HG02642 (cell line): ENCODE data around the gene CDK5RAP1.
"Not testable (repeated sequence)": the region's sequence is repeated elsewhere in the genome, so short reads cannot be mapped to it uniquely, and the experiment has no call there.

Source experiments
- ATAC-seq: cut with Tn5 transposase; IDR thresholded peaks from one replicate; pipeline ENCODE4 v1.9.1; 2021; ENCODE audit warnings: mild to moderate bottlenecking; ENCODE audit not compliant: unreplicated experiment, poor library complexity

CDK5RAP1 gene, protein sequence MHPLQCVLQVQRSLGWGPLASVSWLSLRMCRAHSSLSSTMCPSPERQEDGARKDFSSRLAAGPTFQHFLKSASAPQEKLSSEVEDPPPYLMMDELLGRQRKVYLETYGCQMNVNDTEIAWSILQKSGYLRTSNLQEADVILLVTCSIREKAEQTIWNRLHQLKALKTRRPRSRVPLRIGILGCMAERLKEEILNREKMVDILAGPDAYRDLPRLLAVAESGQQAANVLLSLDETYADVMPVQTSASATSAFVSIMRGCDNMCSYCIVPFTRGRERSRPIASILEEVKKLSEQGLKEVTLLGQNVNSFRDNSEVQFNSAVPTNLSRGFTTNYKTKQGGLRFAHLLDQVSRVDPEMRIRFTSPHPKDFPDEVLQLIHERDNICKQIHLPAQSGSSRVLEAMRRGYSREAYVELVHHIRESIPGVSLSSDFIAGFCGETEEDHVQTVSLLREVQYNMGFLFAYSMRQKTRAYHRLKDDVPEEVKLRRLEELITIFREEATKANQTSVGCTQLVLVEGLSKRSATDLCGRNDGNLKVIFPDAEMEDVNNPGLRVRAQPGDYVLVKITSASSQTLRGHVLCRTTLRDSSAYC

GRCh38 chr20:33401184-33401920 is at the start of gene CDK5RAP1:
Gene CDK5RAP1 (minus strand): TSS chr20:33401519. CDS start chr20:33397064, 4,455 bp downstream.
- peak; percentile 82 for ATAC-seq

- ATAC-seq = no peak
Observed at GRCh38 chr20:33450867-33451266, 49.5 kb upstream of the CDK5RAP1 start.

- ATAC-seq = no peak
Observed at GRCh38 chr20:33445881-33446625, 44.7 kb upstream of the CDK5RAP1 start.

GRCh38 chr20:33444797-33445560 is 43.7 kb upstream of the CDK5RAP1 start:
- no peak for ATAC-seq

GRCh38 chr20:33443512-33444239 is 42.4 kb upstream of the CDK5RAP1 start, which contains the start of gene SNTA1:
Gene SNTA1 (minus strand): TSS chr20:33443763. CDS start chr20:33443620, 143 bp downstream.
- peak; percentile 75 for ATAC-seq

DNA sequence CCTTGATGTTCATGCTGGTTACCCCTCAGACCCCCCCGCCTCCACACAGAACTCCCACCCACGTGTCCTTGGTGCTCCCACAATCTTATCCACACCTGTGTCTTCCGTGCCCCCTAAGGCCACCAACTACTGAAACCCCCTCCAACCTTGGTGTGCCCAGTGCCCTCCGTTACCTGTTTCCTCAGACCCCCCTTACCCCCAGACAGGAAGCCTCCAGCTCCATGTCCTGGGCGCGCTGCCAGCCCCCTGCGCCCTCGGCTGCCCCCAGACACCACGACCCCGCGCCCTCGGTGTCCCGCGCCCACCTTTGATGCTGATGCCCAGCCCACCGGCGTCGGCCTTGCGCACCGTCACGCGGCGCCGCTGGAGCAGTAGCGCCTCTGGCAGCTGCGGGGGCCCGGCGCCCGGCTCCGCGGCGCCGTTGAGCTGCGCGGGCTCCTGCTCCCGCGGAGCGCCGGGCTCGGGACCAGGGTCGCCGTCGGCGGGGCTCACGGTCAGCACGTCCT is 41.7 kb upstream of the CDK5RAP1 start:
- ATAC-seq = no peak

DNA sequence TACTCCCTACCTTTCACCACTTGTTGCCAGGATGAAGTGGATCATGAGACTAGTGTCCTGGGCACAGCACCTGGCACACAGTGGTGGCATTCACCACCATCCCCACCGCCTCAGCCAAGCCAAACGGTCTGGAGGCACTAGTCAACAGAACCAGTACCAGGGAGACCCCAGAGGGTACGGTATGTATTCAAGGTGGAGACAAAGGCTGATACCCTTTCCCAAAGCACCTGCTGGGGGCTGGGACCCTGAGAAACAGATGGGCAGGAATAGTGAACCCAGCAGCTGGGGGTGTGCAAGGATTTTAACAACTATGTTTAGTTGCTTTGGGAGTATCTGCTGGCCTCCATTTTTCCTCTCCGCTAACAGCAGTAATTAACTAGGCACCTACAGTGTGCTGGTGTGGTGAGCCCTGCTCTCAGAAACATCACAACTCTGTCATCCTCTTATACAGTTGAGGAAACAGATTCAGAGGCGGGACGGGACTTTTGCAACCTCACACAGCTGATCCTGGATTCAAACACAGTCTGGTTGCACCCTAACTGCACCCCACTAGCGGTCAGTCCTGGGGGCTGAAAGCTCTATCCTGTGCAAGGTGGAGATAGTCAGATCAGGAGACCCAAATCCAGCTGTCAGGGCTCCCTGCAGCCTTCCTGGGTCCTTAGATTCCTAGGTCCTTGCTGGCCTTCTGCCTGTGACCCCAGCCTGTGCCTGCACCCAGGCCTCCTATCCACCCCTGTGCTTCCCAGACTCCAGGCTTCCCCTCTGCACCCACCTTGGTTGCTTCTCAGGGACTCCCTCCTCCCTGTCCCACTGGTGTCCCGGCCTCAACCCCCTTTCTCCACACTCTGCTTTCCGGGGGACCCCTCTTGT is 41.1 kb upstream of the CDK5RAP1 start:
- no peak for ATAC-seq

DNA sequence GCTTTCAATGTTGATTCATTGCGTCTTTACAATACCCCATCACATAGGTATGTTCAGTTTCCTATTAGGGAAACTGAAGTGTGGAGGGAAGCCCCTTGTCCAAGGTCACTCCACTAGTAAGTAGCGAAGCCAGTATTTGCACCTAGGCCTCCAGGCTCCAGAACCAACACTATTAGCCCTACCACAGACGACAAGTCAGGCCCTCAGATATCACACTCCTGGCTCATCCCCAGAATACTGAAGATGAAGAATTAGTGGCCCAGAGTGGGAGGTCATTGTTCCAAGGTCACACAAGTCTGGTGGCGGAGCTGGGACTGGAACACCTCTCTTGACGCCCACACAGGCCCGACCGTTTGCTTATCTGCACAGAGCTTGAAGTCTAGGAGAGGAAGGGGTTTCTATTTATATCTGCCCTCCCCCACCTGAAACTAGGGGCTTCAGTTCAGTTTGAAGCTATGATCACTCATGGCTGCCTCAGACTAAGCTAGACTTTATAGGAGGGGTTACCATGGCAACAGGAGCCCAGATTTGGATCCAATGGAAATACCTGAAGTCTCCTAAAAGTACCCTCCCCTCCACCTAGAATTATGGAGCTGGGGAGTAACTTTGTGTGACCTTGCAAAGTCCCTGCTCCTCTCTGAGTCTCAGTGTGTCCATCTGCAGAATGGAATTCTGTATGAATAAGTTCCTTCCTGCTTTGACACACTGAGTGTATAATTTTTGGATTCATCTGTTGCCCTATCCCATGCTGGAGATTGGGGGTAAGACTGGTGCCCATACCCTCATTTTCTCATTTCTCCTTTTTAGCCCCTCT is 40.0 kb upstream of the CDK5RAP1 start:
- no peak for ATAC-seq

GRCh38 chr20:33440562-33440961 is 39.2 kb upstream of the CDK5RAP1 start:
- ATAC-seq = not testable (repeated sequence)

DNA sequence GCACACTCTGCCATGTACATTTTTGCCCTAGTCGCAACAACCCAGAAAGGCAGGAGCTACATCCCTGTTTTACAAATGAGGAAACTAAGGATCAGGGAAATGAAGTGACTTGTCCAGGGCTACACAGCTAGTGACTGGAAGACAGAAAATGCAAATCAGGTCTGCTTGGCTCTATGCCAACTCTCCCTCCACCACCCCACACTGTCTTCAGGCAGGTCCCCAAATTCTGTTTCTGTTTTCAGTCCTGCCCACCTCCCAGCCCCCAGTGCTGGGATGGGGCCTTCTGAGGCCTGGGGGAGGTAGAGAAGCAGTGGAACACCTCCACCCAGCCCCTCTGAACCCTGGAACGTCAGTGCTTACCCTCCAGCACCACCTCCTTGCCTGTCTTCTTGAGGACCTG is 37.2 kb upstream of the CDK5RAP1 start:
- no peak for ATAC-seq

DNA sequence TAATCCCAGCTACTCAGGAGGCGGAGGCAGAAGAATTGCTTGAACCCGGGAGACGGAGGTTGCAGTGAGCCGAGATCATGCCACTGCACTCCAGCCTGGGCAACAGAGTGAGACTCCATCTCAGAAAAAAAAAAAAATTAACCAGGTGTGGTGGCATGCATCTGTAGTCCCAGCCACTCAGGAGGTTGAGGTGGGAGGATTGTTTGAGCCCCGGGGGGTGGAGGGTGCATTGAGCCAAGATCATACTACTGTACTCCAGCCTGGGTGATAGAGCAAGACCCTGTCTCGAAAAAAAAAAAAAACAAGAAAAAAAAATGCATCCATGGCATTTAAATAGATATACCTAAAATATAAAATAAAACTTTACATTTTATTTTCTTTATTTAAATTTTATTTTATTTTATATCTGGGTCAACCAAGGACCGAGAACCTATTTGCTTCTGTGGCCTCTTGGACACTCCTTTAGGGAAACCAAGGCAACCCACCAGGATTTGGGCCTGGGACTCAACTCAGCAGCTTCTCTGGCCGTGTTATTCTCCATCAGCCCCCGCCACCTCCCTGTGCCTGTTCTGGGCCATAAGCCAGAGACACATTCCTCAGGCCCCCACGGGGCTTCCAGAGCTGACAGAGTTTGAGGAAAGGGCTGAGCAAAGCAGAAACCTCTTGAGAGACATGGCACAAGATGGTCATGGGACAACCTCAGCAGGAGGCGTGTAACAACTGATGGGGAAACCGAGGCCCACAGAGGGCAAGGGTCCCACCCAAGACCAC is 36.0 kb upstream of the CDK5RAP1 start:
- ATAC-seq = no peak

DNA sequence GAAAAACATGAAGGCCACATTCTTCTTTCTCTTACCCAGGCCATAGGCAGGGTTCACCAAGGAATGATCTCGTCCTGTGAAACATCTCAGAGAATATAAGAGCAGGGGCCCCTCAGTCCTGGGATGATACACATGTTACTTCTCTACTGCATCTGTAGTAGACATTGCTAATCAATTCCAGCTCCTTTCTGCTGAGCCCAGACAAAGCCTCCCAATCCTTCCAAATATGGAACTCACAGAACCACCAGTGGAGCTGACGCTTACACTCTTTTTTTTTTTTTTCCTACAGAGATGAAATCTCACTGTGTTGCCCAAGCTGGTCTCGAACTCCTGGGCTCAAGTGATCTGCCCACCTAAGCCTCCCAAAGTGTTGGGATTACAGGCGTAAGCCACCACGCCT is 33.1 kb upstream of the CDK5RAP1 start:
- ATAC-seq = no peak

- ATAC-seq = no peak
Observed at GRCh38 chr20:33433465-33434234, 32.3 kb upstream of the CDK5RAP1 start.

DNA sequence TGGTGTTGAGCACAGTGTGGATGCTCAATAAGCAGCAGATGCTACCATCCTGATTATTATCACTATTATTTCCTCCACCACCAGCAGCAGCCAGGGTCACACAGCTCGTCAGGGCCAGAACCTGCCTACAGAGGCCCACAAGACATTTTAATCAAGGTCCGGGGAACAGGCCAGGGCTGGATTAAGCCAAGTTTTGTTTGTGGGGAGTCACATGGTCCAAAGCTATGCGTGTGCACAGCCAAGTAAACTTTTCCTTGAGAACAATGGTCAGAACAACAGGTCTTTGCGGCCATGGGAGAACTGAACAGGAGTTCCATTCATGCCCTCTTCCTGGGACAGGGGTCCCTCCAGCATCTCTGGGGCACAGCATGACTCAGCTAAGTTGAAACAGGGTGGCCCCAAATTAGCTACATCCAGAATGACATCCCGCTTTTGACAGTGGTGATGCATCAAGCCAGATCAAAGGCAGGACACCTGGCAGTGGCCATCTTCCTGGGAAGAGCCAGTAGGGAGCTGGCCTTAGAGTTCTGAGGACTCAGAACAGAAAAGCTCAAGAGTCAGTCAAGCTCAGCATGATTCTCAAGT is 30.6 kb upstream of the CDK5RAP1 start:
- ATAC-seq = no peak

DNA sequence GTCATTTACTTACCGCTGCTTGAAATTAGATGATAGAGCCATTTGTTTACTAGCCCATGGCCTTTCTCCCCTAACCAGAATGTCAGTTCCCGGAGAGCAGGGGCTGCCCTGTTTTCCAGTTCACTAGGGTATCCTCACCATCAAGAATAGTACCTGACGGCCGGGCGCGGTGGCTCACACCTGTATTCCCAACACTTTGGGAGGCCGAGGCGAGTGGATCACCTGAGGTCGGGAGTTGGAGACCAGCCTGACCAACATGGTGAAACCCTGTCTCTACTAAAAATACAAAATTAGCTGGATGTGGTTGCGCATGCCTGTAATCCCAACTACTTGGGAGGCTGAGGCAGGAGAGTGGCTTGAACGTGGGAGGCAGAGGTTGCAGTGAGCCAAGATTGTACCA is 22.6 kb upstream of the CDK5RAP1 start:
- not testable (repeated sequence) for ATAC-seq
